ENCODE data around the gene RIC8A. TPM values are rescaled to one million over a fixed set of nuclear protein-coding genes. Genes with fewer than 3 reads are reported as not detected.

RIC8A gene
- total RNA-seq, 2 experiments from 2014 or later, result 97.6 to 125 TPM

DNA sequence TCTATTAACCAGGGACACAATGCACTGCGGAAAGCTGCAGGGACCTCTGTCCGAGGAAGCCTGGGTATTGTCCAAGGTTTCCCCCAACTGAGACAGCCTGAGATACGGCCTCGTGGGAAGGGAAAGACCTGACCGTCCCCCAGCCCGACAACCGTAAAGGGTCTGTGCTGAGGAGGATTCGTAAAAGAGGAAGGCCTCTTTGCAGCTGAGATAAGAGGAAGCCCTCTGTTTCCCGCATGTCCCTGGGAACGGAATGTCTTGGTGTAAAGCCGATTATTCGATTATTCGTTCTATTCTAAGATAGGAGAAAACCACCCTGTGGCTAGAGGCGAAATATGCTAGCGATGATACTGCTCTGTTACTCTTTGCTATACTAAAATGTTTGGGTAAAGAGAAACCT, 5.5 kb upstream of the RIC8A start:
- CTCF ChIA-PET (ENCODE audit: unreplicated experiment), result no interaction called here
- H3K9me3 ChIP-seq (ENCODE audit: low read length), result no peaks in the 10 kb centered on the region
- TF ChIP-seq, protein P1, sequence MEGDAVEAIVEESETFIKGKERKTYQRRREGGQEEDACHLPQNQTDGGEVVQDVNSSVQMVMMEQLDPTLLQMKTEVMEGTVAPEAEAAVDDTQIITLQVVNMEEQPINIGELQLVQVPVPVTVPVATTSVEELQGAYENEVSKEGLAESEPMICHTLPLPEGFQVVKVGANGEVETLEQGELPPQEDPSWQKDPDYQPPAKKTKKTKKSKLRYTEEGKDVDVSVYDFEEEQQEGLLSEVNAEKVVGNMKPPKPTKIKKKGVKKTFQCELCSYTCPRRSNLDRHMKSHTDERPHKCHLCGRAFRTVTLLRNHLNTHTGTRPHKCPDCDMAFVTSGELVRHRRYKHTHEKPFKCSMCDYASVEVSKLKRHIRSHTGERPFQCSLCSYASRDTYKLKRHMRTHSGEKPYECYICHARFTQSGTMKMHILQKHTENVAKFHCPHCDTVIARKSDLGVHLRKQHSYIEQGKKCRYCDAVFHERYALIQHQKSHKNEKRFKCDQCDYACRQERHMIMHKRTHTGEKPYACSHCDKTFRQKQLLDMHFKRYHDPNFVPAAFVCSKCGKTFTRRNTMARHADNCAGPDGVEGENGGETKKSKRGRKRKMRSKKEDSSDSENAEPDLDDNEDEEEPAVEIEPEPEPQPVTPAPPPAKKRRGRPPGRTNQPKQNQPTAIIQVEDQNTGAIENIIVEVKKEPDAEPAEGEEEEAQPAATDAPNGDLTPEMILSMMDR (conservative IDR thresholded peaks at IDR 0.05; ENCODE audit: low read length), result no peak
- TF ChIP-seq EZH2phosphoT487 (IDR thresholded peaks at IDR 0.05; ENCODE audit: borderline replicate concordance, low read depth, low read length), result no peak
- no TSS peak for BruUV-seq (replicated peaks)
- no peaks in the 10 kb centered on the region for H3K9me2 ChIP-seq (ENCODE audit: insufficient read depth, low read length)
- H3K36me3 ChIP-seq (ENCODE audit: insufficient read depth, low read length), result peaks cover 26% of the 10 kb centered on the region; the same call in 1 of the 2 replicates
- H3K27ac ChIP-seq (ENCODE audit: low read depth, low read length, poor library complexity, severe bottlenecking), result no peak overlapping the region
- H3K4me1 ChIP-seq (ENCODE audit: insufficient read depth, low read length, poor library complexity, severe bottlenecking), result peaks cover 12% of the 10 kb centered on the region
- H3K4me2 ChIP-seq (ENCODE audit: low read length), result no peak overlapping the region
- H2AFZ ChIP-seq (ENCODE audit: low read length), result no peak overlapping the region
- intact Hi-C loops (cut with micrococcal nuclease; ENCODE audit: unreplicated experiment), result no loop called here
- DNase-seq (ENCODE audit: low spot score), result no peak
- H3K79me2 ChIP-seq (ENCODE audit: insufficient read depth, low read depth, low read length), result peaks cover 11% of the 10 kb centered on the region
- POLR2A ChIA-PET, result no interaction called here
- H3K4me3 ChIP-seq (ENCODE audit: low read depth, low read length, poor library complexity, severe bottlenecking), result no peak overlapping the region
- no peaks in the 10 kb centered on the region for H4K20me1 ChIP-seq (ENCODE audit: insufficient read depth, low read length)

DNA sequence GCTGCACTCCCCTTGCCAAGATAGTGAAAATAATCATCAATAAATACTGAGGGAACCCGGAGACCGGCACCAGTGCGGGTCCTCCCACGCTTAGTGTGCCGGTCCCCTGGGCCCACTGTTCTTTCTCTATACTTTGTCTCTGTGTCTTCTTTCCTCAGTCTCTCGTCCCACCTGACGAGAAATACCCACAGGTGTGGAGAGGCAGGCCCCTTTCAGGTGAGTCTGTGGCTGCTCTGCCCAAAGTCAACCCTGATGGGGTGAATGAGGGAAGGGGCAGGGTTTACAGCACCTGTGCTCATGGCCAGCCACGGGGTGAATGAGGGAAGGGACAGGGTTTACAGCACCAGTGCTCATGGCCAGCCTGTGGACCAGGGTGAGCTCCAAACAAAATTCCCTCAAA, 5.0 kb upstream of the RIC8A start:
- POLR2A ChIA-PET, result interaction anchor here (0.6 to 0.7 kb wide), 2 partner anchors 127 to 641 kb away, joined by 4 read pairs; no protein-coding TSS in a partner anchor
- Histone ChIP-seq H3K4me2 (ENCODE audit: low read length) (no peak overlapping the region), H3K27ac (ENCODE audit: low read depth, low read length, poor library complexity, severe bottlenecking) (no peak overlapping the region), H3K9me3 (ENCODE audit: low read length) (no peaks in the 10 kb centered on the region), H4K20me1 (ENCODE audit: insufficient read depth, low read length) (no peaks in the 10 kb centered on the region), H3K36me3 (ENCODE audit: insufficient read depth, low read length) (peaks cover 26% of the 10 kb centered on the region; the same call in 1 of the 2 replicates), H3K4me1 (ENCODE audit: insufficient read depth, low read length, poor library complexity, severe bottlenecking) (peaks cover 12% of the 10 kb centered on the region), H3K79me2 (ENCODE audit: insufficient read depth, low read depth, low read length) (peaks cover 11% of the 10 kb centered on the region), H3K9me2 (ENCODE audit: insufficient read depth, low read length) (no peaks in the 10 kb centered on the region), H3K4me3 (ENCODE audit: low read depth, low read length, poor library complexity, severe bottlenecking) (no peak overlapping the region), H2AFZ (ENCODE audit: low read length) (no peak overlapping the region)
- no peak for TF ChIP-seq EZH2phosphoT487 (IDR thresholded peaks at IDR 0.05; ENCODE audit: borderline replicate concordance, low read depth, low read length)
- TF ChIP-seq, protein P1 (conservative IDR thresholded peaks at IDR 0.05; ENCODE audit: low read length), result no peak
- BruUV-seq (replicated peaks), result no TSS peak
- CTCF ChIA-PET (ENCODE audit: unreplicated experiment), result no interaction called here
- no peak for DNase-seq (ENCODE audit: low spot score)
- intact Hi-C loops (cut with micrococcal nuclease; ENCODE audit: unreplicated experiment), result no loop called here

DNA sequence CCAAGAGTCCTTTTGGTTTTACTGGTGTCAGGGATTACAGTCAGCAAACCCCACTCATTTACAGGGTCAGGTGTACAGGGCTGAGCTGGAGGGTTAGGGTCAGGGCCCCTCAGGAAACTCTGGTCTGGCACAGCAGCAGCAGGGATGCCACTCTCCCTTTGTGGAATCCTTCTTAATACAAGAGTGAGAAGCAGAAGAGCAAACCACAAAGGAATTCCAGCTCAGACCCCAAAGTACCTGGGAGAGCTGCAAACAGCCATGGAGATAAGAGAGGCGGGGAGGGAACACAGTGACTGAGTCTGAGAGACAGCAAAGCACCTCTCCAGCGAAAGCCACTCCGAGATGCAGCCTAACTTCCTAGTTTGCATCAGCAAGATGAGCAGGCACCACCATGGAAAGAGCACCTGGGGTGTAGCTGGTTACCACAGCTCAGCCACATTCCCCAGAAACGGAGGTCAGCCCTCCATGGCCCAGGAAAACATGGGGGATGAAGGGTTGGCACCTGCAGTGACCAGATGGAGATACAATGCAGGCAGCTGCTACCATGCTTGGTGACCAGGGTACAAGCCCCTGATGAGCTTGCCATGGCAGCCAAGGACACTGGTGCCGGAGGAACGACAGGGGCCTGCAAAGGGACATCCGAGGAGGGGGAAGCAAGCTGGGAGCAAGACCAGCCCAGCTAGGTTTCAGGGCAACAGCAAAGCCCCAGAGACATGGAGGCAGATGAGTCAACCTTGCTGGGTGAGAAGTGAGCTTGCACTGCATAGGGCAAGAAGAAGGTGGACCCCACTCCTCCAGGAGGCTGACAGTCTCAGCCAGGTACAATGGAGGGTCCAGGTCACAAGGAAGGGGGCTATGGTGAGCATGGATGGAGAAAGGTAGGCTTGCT, 4.2 kb upstream of the RIC8A start:
- peaks cover 15% of the 10 kb centered on the region for H3K79me2 ChIP-seq (ENCODE audit: insufficient read depth, low read depth, low read length)
- BruUV-seq (replicated peaks), result no TSS peak

More for the DNA sequence above, 4.2 kb upstream of the RIC8A start:
- POLR2A ChIA-PET, result interaction anchor here (0.7 kb wide), 1 partner anchor 126 kb away, joined by 4 read pairs; no protein-coding TSS in a partner anchor
- Histone ChIP-seq H3K4me2 (ENCODE audit: low read length) (no peak overlapping the region), H3K4me1 (ENCODE audit: insufficient read depth, low read length, poor library complexity, severe bottlenecking) (peaks cover 12% of the 10 kb centered on the region), H3K36me3 (ENCODE audit: insufficient read depth, low read length) (peaks cover 26% of the 10 kb centered on the region; the same call in 1 of the 2 replicates), H3K4me3 (ENCODE audit: low read depth, low read length, poor library complexity, severe bottlenecking) (no peak overlapping the region), H3K9me3 (ENCODE audit: low read length) (no peaks in the 10 kb centered on the region), H3K9me2 (ENCODE audit: insufficient read depth, low read length) (no peaks in the 10 kb centered on the region), H4K20me1 (ENCODE audit: insufficient read depth, low read length) (no peaks in the 10 kb centered on the region), H3K27ac (ENCODE audit: low read depth, low read length, poor library complexity, severe bottlenecking) (no peak overlapping the region), H2AFZ (ENCODE audit: low read length) (no peak overlapping the region)
- CTCF ChIA-PET (ENCODE audit: unreplicated experiment), result no interaction called here
- no peak for DNase-seq (ENCODE audit: low spot score)
- intact Hi-C loops (cut with micrococcal nuclease; ENCODE audit: unreplicated experiment), result no loop called here
- TF ChIP-seq, protein P1 (conservative IDR thresholded peaks at IDR 0.05; ENCODE audit: low read length), result no peak
- TF ChIP-seq EZH2phosphoT487 (IDR thresholded peaks at IDR 0.05; ENCODE audit: borderline replicate concordance, low read depth, low read length), result no peak

Data from OCI-LY7 (cell line).